NCI-H2107 (cell line): ENCODE results near the gene PCNX1.
"Not testable (repeated sequence)": the region's sequence is repeated elsewhere in the genome, so short reads cannot be mapped to it uniquely, and the experiment has no call there.

Experiments
- DNase-seq: peaks from one replicate; lab custom pipeline; 2025; lab: John Stamatoyannopoulos, UW

Gene PCNX1

DNA sequence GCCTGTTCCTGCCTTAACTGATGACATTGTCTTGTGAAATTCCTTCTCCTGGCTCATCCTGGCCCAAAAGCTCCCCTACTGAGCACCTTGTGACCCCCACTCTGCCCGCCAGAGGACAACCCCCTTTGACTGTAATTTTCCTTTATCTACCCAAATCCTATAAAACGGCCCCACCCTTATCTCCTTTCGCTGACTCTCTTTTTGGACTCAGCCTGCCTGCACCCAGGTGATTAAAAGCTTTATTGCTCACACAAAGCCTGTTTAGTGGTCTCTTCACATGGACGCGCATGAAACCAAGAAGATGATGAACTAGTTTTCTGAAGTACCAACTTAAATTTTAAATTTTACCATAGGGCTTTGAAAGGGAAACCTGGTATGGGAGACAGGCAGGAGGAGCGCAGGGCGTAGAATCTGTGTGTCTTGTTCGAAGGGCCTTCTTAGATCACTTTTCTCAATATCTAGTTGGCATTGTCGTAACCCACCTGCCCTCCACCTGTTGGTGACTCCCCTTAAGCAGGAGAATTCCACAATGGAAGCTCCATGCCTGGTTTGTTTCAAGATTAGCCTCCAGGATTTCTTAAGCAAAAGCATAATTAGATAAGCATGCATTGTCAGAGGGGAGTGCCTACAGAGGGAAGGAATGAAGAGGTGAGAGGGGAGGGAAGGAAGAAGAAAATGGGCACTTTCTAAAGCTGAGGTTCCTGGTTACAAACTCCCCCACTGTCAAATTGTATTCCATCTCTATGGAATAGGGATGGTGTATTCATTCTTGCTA, 222.6 kb downstream of the PCNX1 start:
- not testable (repeated sequence) for DNase-seq

DNA sequence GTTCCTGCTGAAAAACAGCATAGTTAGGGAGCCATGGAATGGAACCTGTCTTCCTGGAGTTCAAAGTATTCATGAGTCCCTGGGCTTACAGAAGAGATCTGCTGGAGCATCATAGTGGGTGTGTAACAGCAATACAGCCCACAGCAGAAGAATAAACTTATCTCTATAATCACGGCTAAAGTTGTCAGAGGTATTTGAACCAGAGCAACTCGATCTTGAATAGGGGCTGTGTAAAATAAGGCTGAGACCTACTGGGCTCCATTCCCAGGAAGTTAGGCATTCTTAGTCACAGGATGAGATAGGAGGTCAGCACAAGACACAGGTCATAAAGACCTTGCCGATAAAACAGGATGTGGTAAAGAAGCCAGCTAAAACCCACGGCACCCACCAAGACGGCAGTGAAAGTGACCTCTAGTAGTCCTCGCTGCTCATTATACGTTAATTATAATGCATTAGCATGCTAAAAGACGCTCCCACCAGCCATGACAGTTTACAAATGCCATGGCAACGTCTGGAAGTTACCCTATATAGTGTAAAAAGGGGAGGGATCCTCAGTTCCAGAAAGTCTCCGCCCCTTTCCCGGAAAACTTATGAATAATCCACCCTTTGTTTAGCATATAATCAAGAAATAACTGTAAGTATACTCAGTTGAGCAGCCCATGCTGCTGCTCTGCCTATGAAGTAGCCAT, 223.4 kb downstream of the PCNX1 start:
- no peak for DNase-seq

DNA sequence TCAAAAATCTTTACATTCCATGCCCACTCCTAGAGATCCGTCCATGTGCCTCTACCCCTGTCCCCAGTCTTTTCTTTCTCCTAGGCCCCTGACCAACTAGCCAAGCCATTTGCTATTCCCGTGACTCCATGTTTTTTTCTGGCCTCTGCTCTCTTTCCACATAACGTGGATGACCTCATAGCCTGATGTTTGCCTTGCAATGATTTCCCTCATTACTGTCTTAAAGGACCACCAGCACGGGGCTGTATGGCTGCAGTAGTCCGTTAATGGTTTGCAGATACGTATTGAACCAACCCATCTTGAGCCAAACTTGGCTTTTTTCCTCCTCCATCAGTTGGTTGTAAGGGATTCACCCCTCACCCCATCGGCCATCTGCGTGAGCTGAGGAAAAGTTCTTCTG, 226.0 kb downstream of the PCNX1 start:
- no peak for DNase-seq

DNA sequence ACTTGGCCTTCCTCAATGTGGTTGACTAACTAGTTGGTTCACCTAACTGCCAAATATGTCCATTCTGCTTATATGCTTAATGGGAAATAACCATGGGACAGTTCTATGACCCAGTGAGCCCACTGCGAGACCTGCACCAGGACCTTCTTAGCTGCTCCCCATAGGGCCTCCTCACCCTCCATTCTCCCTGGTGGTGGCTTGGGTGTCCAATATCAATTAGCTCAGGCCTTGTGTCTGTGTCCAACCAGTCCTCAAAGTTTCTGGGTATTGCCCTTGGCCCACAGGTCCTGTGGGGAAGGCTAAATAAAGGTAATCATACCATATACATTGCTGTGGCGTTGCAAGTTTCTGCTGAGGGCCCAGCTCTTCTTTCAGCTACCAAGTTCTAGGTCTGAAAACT, 228.2 kb downstream of the PCNX1 start:
- no peak for DNase-seq

DNA sequence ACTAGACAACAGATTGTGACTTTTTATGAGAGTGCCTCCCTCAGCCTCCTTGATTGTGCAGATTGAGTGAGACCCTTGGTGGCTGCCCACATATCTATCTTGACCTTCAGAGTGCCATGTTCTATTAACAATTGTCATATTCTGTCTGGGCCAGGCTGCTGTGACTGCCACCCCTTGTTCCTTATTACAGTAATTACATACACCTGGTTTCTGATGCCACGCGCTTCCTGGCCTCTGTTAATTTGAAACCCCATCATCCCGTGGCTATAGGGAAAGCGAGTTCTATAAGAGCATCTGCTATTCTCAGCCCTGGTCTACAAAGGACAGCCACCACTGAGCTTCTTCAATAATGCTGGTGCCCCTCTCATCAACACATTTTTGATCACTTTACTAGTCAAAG, 228.7 kb downstream of the PCNX1 start:
- DNase-seq = no peak

DNA sequence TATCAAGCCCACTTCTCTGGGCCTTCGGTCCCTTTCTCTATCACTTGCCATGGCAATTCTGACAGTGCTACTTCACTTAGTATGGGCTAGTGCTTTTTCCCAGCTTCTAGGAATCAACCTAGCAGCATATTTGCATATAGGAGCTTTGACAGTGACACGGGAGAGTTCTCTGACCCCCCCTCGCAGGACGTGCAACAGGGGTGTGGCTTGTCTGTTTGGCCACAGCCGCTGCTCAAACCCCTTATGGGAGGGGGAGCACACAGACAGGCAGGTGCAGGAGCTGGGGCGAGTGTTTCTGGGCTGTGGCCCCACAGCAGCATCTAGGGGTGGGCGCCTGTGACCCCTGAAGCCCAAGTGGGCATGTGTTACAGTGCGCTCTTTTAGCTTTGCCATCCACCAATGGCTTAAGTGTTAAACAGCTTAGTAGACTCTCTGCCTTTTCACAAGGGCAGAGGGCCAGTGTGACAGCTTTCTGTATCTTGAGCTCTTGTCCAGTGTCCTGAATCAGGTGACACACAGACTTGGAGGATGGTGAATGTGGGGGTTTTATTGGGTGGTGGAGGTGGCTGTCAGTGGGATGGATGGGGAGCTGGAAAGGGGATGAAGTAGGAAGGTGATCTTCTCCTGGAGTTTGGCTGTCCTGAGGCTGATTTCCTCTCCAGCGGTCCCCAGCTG, 229.3 kb downstream of the PCNX1 start:
- DNase-seq = no peak

DNA sequence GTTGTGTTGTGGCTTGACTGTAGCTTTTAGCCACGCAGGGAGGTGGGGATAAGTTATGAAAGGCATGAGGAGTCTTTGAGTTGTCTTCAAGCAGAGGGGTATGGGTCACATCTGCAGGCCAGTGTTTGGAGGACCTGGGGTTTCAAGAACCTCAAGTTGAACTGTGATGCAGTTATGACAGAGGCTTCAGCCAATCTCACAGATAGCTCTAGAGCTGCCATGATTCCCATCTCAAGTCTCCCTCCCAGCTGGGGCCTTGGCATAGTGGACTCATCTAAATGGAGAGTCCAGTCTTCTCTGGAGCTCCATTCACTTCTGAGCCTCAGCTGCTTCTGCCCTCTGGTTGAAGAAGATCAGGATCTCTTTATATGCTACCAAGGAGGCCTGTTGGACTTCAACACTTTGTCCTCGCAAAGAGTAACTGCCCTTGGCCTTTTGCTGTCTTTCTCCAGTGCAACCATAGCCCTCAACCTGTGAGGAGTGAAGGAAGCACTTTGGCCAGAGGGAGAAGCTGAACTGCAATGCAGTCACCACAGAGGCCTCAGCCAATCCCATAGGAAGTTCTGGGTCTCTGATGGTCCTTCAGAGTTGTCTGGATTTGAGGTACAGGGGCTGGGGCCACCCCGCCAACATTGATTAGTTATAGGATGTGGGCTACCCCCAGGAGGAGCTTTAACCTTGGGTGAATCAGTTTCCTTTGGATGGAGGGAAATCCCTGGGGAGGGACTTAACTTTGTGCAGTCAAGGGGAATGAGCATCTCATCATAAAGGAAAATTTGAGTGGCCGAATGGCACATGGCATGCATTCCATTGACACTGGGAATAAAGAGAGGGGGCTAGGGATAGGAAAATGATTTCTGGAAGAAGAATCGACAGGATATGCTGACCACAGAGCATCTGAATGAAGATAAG, 230.5 kb downstream of the PCNX1 start:
- DNase-seq = no peak

DNA sequence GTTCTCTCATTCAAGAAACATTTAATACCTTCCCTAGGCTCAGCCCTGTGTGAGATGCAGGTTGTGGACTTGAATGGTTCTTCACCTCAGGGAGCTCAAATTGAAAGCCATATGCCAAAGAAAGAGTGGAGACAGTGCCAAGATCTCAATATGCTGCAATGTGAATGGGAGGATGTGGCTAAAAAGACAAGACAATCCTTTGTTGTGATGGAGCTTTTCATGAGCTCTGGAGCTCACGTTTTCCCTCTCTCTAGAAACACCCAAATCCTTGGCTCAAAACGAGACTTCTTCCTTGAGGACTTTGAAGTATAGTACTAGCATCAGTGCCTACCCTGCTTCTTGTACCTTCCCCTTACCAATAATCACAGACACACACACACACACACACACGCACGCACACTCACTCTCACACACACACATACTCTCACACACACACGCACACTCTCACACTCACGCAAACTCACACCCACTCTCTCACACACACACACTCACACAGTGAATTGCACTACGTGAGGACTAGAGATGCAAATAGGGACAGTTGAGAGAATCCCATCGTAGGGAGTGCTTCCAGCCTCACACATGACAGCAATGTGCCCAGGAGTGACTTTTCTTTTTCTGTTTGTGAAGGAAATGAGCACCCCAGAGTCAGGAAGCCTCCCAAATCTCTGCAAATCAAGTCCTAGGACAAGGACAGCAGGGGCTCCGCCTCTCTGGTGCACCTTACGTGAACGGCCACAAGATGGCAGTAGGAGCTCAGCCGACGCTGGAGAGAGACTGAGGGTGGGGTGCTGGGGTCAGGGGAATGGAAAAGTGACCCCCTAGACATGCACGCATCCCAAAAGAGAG, 231.4 kb downstream of the PCNX1 start:
- peak; percentile 26 for DNase-seq

DNA sequence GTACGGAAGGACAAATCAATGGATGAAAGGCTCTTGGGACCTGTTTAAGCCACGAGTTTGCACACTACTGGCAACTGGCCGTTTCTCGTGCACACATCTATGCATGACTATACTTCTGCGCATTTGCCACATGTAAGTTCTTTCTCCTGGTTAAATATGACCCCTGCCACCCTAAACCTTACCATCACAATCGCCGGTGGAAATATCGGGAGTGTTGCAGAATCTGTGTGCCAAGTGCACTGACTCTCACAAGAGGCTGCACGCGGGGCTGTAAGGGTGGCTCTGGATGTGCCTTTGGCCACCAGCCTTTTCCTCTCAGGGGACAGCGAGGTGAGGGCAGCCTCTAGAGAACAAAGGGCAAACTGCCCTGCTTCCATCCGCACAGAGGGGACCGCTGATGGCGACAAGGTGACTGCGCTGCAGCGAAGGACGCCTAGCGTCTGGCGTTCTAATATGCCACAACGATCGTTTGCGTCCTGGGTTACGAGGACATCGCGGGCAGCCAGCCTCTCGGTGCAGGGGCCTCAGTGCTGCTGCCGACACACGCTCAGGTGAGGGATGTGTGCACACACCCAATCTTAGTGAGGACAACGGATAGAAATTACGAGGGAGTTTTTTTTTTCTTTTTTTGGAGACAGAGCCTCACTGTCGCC, 232.2 kb downstream of the PCNX1 start:
- no peak for DNase-seq

DNA sequence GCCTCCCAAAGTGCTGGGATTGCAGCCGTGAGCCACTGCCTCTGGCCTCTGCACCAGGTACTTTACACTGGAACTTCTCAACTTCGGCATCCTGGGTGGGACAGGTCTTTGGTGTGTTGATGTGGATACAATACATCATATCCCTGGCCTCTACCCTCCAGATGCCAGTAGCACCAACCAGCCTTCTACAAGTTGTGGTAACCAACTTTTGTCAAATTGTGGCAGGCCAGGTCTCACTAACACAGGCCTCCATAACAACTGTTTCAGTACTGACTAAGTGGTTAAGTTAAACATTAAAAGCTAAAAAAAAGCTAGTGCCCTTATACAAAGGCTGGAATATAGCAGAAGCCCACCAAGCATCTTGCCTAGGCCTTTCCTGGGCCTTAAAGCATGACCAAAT, 232.9 kb downstream of the PCNX1 start:
- no peak for DNase-seq

DNA sequence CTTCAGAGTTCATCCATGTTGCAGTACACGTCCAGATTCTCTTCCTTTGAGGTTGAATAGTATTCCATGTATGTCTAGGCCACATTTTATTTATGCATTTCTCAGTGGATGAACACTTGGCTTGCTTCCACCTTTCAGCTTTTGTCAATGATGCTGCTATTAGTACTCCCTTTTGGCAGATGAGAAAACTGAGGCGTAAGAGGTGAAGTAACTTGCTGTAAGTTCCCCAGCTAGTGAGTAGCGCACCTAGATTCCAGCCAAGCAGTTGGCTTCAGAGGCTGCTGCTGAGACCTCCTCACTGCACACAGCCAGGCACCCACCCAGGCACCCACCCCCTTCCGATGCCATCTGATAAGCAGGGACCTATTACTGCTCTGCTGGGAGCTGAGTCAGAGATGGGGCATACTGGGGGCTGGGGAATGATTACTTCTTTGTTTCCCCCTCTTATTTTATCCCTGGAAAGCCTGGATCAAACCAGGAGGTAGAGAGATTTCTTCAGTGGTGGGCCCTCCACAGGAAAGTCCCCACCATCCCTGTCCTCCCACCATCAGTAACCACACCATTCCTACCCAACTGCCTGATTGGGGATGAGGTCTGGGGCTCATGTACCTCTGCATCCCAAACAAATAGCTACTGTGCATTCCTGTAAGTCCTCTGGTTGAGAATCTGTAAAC, 234.6 kb downstream of the PCNX1 start:
- DNase-seq = no peak

DNA sequence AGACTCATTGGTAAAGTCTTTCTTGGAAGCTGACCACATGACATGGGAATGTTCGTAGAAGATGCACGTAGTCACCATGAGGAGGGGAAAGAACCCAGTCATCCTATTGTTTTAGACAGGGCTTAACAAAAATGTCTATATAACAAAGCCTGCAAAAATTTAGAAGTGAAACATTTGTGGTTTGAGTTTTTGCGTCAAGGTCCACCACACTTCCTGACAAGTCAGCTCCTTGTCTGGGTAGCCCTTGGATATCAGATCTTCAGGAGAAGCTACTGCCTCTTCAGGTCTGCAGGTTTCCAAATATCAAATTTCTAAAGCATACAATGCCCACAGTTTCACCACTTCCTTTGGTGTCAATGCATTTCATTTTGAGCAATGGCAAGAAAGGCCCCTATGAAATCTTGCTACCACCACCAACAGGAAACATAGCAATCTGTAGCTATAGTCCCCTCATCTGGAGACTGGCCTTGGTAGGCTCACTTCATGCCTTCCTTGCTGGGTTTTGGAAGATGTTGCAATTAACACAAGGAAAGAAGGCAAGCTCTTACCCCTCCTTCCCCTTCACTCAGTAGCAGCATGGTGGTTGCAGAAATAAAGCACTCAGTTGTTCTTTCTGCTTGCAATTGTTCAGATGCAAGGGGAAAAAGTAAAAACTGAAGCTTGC, 235.2 kb downstream of the PCNX1 start:
- DNase-seq = no peak

DNA sequence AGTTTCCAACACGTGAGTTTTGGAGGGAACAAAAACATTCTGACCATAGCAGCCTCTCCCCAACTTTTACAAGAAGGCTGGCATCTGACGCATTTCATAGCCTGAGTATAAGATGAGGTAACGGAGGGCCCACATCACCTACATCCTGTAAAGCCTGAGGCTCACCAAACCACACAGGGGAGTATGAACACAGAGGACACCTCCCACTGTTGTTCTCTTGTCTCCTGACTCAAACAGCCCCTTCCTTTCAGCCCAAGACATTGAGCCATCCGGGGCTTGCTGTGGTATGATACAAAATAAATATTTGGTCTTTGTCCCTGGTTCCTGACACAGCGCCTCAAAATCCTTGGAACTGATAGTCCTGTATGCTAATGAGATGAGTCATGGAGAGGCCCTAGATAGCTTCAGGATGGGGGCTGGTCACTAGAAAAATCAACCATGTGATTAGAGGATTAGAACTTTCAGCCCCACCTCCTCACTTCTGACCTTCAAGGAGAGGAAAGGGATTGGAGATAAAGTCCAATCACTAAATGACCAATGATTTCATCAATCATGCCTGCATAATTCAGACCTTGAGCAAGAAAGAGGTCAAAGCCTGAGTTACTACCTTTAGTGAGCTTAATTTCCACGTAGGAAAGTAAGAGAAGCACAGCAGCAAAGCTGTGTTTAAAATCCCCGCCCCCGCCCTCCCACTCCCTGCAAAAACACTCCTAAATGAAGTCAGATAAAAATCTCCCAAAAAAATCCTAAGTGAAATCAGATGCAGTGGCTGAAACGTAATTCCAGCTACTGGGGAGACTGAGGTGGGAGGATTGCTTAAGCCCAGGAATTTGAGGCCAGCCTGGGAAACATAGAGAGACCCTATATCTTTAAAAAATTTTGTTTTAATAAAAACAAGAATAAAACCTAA, 236.4 kb downstream of the PCNX1 start:
- DNase-seq = no peak

DNA sequence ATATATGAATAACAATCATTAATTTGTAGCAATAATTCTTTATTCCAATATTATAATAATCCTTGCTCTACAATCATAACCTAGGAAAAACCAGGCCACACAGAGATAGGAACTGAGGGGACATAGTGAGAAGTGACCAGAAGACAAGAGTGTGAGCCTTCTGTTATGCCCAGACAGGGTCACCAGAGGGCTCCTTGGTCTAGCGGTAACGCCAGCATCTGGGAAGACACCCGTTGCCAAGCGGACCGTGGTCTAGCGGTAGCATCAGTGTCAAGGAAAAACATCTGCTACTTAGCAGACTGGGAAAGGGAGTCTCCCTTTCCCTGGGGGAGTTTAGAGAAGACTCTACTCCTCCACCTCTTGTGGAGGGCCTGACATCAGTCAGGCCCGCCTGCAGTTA, 240.1 kb downstream of the PCNX1 start:
- not testable (repeated sequence) for DNase-seq

DNA sequence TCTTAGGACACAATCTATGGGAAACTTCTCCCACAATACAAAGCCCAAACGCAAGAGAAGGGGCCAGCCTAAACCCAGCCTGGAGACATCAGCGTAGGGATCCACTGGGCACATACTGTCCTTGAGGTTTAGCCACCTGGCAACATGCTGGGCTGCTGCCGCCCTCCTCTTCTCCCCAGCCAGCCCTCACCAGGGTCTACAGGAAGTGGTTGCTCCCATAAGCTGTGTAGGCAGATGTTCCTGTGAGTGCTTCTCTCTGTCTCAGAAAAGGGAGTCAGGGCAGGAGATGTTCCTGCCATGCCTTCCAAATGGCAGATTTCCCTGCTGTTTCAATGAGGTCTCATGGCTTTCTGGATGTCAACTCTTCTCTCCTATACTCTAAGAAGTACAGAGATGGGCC, 241.4 kb downstream of the PCNX1 start:
- DNase-seq = no peak

DNA sequence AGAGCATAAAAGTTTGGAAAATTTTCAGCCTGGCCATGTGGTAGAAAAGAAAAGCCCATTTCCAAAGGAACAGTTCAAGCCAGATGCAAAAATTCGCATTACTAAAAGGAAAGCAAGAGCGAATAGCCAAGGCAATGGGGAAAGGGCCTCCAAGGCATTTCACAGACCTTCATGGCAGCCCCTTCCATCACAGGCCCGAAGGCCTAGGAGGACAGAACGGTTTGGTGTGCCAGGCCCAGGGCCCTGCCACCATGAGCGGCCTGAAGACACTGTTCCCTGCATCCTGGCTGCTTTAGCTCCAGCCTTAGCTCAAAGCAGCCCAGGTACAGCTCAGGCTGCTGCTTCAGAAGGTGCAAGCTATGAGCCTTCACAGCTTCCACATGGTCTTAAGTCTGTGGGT, 243.5 kb downstream of the PCNX1 start:
- DNase-seq = no peak

DNA sequence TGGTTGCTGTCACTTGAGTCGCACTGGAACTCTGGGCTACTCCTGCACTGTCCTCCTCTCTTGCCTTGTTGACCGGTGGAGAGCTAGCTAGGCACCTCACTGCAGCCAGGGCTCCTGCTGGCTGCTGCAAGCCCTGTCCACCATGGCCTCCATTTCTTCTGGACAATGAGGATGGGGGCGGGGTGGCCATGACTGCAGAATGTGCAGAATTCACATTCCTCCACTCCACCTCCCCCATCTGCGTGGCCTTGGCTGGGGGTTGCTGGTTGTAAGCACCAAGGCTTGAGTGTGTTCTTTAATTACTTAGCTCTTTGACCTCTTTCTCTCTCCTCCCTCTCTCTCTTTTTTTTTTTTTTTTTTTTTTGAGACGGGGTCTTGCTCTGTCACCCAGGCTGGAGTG, 248.5 kb downstream of the PCNX1 start:
- DNase-seq = no peak

DNA sequence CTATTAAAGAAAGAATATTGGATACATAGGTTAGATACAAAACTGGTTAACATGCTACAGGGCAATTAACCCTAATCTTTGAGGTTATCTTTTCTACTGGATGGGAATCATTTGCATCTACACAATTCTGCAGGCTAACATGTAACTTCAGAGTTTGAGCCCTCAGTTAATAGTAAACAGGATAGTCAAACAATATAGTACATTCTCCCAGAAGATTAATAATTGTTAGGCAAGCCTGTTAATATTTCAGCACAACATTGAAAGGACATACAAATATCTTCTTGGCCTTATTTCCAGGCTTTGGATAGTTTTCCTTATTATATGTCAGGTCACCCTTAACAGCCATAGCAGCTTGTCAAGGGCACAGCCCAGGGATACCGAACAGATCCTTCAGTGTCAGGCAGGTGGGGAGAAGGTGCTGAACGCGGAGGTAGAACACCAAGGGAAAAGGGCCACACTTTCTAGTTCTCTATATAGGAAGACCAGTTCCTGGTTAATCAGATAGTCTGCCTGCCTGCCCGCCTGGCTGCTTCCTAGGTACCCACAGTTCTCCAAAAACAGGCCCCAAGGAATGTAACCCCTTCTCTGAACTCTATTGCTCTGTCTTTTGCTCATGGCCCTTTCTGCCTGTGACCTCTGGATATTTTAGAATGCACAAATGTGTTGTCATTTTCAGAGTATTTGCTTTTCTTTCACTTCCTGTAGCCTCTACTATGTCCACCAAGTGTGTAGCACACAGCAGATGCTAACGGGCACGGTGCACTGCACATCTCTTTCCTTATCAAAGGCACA, 256.0 kb downstream of the PCNX1 start:
- no peak for DNase-seq
